ENCODE data around the gene SMG7.

SMG7 gene

DNA sequence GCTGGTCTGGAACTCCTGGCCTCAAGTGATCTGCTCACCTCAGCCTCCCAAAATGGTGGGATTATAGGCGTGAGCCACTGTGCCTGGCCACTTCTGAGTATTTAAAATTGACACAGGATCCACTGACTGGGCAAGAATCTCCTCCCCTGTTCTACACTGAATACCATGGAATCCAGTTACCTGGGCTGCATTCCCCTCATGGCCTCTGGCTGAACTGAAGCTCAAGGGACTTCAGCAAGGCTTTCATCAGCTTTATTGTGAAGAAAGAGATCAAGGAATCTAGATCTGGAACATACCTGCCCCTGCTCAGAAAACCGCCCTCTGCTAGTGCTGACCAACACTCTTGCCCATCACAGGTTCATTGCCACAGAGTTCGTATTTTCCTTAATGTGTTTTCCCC, 97.5 kb downstream of the SMG7 start:
- H3K4me3 ChIP-seq (ENCODE audit: low read length): no peak overlapping the region
- H3K18ac ChIP-seq (ENCODE audit: low read length): no peak overlapping the region
- no peaks in the 10 kb centered on the region for H3K36me3 ChIP-seq (ENCODE audit: control insufficient read depth, insufficient read depth, low read length)
- H2BK5ac ChIP-seq (ENCODE audit: low read length): no peak overlapping the region
- H3K27ac ChIP-seq (ENCODE audit: low read depth, low read length): no peak overlapping the region
- H3K79me2 ChIP-seq (ENCODE audit: control insufficient read depth, insufficient read depth, low read length): no peaks in the 10 kb centered on the region
- H3K4me2 ChIP-seq (ENCODE audit: low read length): no peak overlapping the region
- H3K27me3 ChIP-seq (ENCODE audit: insufficient read depth, low read length, poor library complexity): no peaks in the 10 kb centered on the region
- no peak overlapping the region for H2BK15ac ChIP-seq (replicated peaks; ENCODE audit: low read depth)
- DNase-seq: no peak
- H3K56ac ChIP-seq (ENCODE audit: low read length): no peak overlapping the region
- H4K8ac ChIP-seq (ENCODE audit: low read depth, low read length): no peak overlapping the region
- H3K79me1 ChIP-seq (ENCODE audit: low read length): no peaks in the 10 kb centered on the region
- no peak overlapping the region for H3K4ac ChIP-seq (ENCODE audit: low read depth, low read length)
- H3K4me1 ChIP-seq (ENCODE audit: control insufficient read depth, low read depth, low read length): no peaks in the 10 kb centered on the region
- no peak overlapping the region for H2AK5ac ChIP-seq (ENCODE audit: low read length)
- no peak overlapping the region for H3K9ac ChIP-seq (ENCODE audit: low read length)
- H2BK120ac ChIP-seq (ENCODE audit: low read depth, low read length): no peak overlapping the region
- WGBS (ENCODE audit: extremely low coverage, insufficient coverage, low lambda C conversion rate): no CpG with 5 or more reads among the region's 3 CpGs
- H3K23ac ChIP-seq (ENCODE audit: low read length): no peak overlapping the region
- no peak overlapping the region for H4K5ac ChIP-seq (ENCODE audit: low read length)

- H3K4me1 ChIP-seq (ENCODE audit: control insufficient read depth, low read depth, low read length): no peaks in the 10 kb centered on the region
- H3K79me2 ChIP-seq (ENCODE audit: control insufficient read depth, insufficient read depth, low read length): no peaks in the 10 kb centered on the region
- no peaks in the 10 kb centered on the region for H3K79me1 ChIP-seq (ENCODE audit: low read length)
- H2BK15ac ChIP-seq (replicated peaks; ENCODE audit: low read depth): no peak overlapping the region
- no peak overlapping the region for H4K8ac ChIP-seq (ENCODE audit: low read depth, low read length)
- no peak overlapping the region for H3K4me2 ChIP-seq (ENCODE audit: low read length)
- no peaks in the 10 kb centered on the region for H3K36me3 ChIP-seq (ENCODE audit: control insufficient read depth, insufficient read depth, low read length)
- no peak overlapping the region for H3K4me3 ChIP-seq (ENCODE audit: low read length)
- no peak overlapping the region for H2AK5ac ChIP-seq (ENCODE audit: low read length)
- no peak overlapping the region for H3K9ac ChIP-seq (ENCODE audit: low read length)
- no peaks in the 10 kb centered on the region for H3K27me3 ChIP-seq (ENCODE audit: insufficient read depth, low read length, poor library complexity)
- H3K27ac ChIP-seq (ENCODE audit: low read depth, low read length): no peak overlapping the region
- H3K18ac ChIP-seq (ENCODE audit: low read length): no peak overlapping the region
- H3K4ac ChIP-seq (ENCODE audit: low read depth, low read length): no peak overlapping the region
- no peak for DNase-seq
- H3K56ac ChIP-seq (ENCODE audit: low read length): no peak overlapping the region
- H4K5ac ChIP-seq (ENCODE audit: low read length): no peak overlapping the region
- H2BK5ac ChIP-seq (ENCODE audit: low read length): no peak overlapping the region
- no peak overlapping the region for H2BK120ac ChIP-seq (ENCODE audit: low read depth, low read length)
- no peak overlapping the region for H3K23ac ChIP-seq (ENCODE audit: low read length)
- WGBS (ENCODE audit: extremely low coverage, insufficient coverage, low lambda C conversion rate): no CpG with 5 or more reads among the region's 4 CpGs
Observed at GRCh38 chr1:183570451-183570850, 98.2 kb downstream of the SMG7 start.

GRCh38 chr1:183571678-183572268, 99.5 kb downstream of the SMG7 start:
- no peak overlapping the region for H4K8ac ChIP-seq (ENCODE audit: low read depth, low read length)
- no peaks in the 10 kb centered on the region for H3K79me2 ChIP-seq (ENCODE audit: control insufficient read depth, insufficient read depth, low read length)
- H3K27ac ChIP-seq (ENCODE audit: low read depth, low read length): no peak overlapping the region
- no peak overlapping the region for H3K23ac ChIP-seq (ENCODE audit: low read length)
- H3K56ac ChIP-seq (ENCODE audit: low read length): no peak overlapping the region
- no peaks in the 10 kb centered on the region for H3K27me3 ChIP-seq (ENCODE audit: insufficient read depth, low read length, poor library complexity)
- H3K18ac ChIP-seq (ENCODE audit: low read length): no peak overlapping the region
- no CpG with 5 or more reads among the region's 4 CpGs for WGBS (ENCODE audit: extremely low coverage, insufficient coverage, low lambda C conversion rate)
- H2BK15ac ChIP-seq (replicated peaks; ENCODE audit: low read depth): no peak overlapping the region
- no peak overlapping the region for H4K5ac ChIP-seq (ENCODE audit: low read length)
- no peak overlapping the region for H3K4me3 ChIP-seq (ENCODE audit: low read length)
- no peak overlapping the region for H2BK120ac ChIP-seq (ENCODE audit: low read depth, low read length)
- H3K4ac ChIP-seq (ENCODE audit: low read depth, low read length): no peak overlapping the region
- no peaks in the 10 kb centered on the region for H3K4me1 ChIP-seq (ENCODE audit: control insufficient read depth, low read depth, low read length)
- no peaks in the 10 kb centered on the region for H3K36me3 ChIP-seq (ENCODE audit: control insufficient read depth, insufficient read depth, low read length)
- H2BK5ac ChIP-seq (ENCODE audit: low read length): no peak overlapping the region
- DNase-seq: no peak
- H3K9ac ChIP-seq (ENCODE audit: low read length): no peak overlapping the region
- no peak overlapping the region for H2AK5ac ChIP-seq (ENCODE audit: low read length)
- no peak overlapping the region for H3K4me2 ChIP-seq (ENCODE audit: low read length)
- H3K79me1 ChIP-seq (ENCODE audit: low read length): no peaks in the 10 kb centered on the region

DNA sequence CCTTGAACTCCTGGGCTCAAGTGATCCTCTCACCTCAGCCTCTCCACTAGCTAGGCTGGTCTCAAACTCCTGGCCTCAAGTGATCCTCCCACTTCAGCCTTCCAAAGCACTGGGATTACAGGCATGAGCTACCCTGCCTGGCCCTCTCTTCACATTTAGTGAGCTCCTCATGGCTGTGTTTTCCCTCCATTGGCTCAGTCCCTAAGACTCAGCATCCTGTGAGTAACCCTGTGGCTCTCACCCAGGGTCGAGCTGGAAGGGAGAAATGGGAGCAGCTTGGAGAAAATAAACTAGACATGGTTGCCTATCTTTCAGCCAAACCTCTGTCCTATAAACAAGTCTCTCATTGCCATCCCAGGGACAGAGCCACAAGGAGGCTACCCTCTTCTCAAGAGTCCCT, 100.4 kb downstream of the SMG7 start:
- H3K4ac ChIP-seq (ENCODE audit: low read depth, low read length): no peak overlapping the region

GRCh38 chr1:183575606-183576005, 103.3 kb downstream of the SMG7 start:
- DNase-seq: no peak
- Histone ChIP-seq H3K79me1 (ENCODE audit: low read length) (no peaks in the 10 kb centered on the region), H3K4ac (ENCODE audit: low read depth, low read length) (no peak overlapping the region), H3K36me3 (ENCODE audit: control insufficient read depth, insufficient read depth, low read length) (no peaks in the 10 kb centered on the region), H4K8ac (ENCODE audit: low read depth, low read length) (no peak overlapping the region), H2BK15ac (replicated peaks; ENCODE audit: low read depth) (no peak overlapping the region), H3K23ac (ENCODE audit: low read length) (no peak overlapping the region), H3K56ac (ENCODE audit: low read length) (no peak overlapping the region), H3K4me2 (ENCODE audit: low read length) (no peak overlapping the region), H3K4me3 (ENCODE audit: low read length) (no peak overlapping the region), H3K18ac (ENCODE audit: low read length) (no peak overlapping the region), H2BK5ac (ENCODE audit: low read length) (no peak overlapping the region), H3K27me3 (ENCODE audit: insufficient read depth, low read length, poor library complexity) (no peaks in the 10 kb centered on the region), H3K79me2 (ENCODE audit: control insufficient read depth, insufficient read depth, low read length) (no peaks in the 10 kb centered on the region), H2BK120ac (ENCODE audit: low read depth, low read length) (no peak overlapping the region), H3K4me1 (ENCODE audit: control insufficient read depth, low read depth, low read length) (no peaks in the 10 kb centered on the region), H2AK5ac (ENCODE audit: low read length) (no peak overlapping the region), H3K27ac (ENCODE audit: low read depth, low read length) (no peak overlapping the region), H3K9ac (ENCODE audit: low read length) (no peak overlapping the region), H4K5ac (ENCODE audit: low read length) (no peak overlapping the region)
- no CpG with 5 or more reads among the region's 5 CpGs for WGBS (ENCODE audit: extremely low coverage, insufficient coverage, low lambda C conversion rate)

More for the DNA sequence above, 100.4 kb downstream of the SMG7 start:
- Histone ChIP-seq H2BK120ac (ENCODE audit: low read depth, low read length) (no peak overlapping the region), H3K4me1 (ENCODE audit: control insufficient read depth, low read depth, low read length) (no peaks in the 10 kb centered on the region), H3K79me1 (ENCODE audit: low read length) (no peaks in the 10 kb centered on the region), H2AK5ac (ENCODE audit: low read length) (no peak overlapping the region), H3K4me2 (ENCODE audit: low read length) (no peak overlapping the region), H2BK5ac (ENCODE audit: low read length) (no peak overlapping the region), H3K9ac (ENCODE audit: low read length) (no peak overlapping the region), H3K27ac (ENCODE audit: low read depth, low read length) (no peak overlapping the region), H3K23ac (ENCODE audit: low read length) (no peak overlapping the region), H3K79me2 (ENCODE audit: control insufficient read depth, insufficient read depth, low read length) (no peaks in the 10 kb centered on the region), H3K36me3 (ENCODE audit: control insufficient read depth, insufficient read depth, low read length) (no peaks in the 10 kb centered on the region), H3K18ac (ENCODE audit: low read length) (no peak overlapping the region), H4K5ac (ENCODE audit: low read length) (no peak overlapping the region), H4K8ac (ENCODE audit: low read depth, low read length) (no peak overlapping the region), H3K4me3 (ENCODE audit: low read length) (no peak overlapping the region), H3K56ac (ENCODE audit: low read length) (no peak overlapping the region), H2BK15ac (replicated peaks; ENCODE audit: low read depth) (no peak overlapping the region), H3K27me3 (ENCODE audit: insufficient read depth, low read length, poor library complexity) (no peaks in the 10 kb centered on the region)
- no CpG with 5 or more reads among the region's 1 CpG for WGBS (ENCODE audit: extremely low coverage, insufficient coverage, low lambda C conversion rate)
- DNase-seq: no peak

DNA sequence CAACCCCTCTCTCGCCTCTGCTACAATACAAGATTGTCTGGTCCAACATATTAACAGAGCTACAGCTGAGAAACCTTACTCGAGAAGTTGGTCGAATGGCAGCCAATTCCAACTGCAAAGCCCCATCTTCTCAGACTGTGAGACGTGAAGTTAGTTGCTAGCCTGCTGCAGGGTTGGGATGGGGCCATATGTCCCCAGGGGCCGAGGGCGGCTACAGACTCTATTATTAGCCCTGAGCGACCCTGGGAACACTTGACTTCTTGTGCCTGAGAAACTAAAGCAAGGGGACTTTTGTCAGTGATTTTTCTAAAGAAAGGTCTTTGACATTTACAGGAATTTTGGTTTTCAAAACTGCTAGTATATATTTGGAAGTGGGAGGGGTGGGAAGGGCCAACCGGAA, 104.2 kb downstream of the SMG7 start:
- H3K4me3 ChIP-seq (ENCODE audit: low read length): no peak overlapping the region
- no CpG with 5 or more reads among the region's 8 CpGs for WGBS (ENCODE audit: extremely low coverage, insufficient coverage, low lambda C conversion rate)
- no peak overlapping the region for H3K9ac ChIP-seq (ENCODE audit: low read length)
- no peak overlapping the region for H3K4ac ChIP-seq (ENCODE audit: low read depth, low read length)
- H3K4me1 ChIP-seq (ENCODE audit: control insufficient read depth, low read depth, low read length): no peaks in the 10 kb centered on the region
- H2AK5ac ChIP-seq (ENCODE audit: low read length): no peak overlapping the region
- no peak overlapping the region for H3K27ac ChIP-seq (ENCODE audit: low read depth, low read length)
- H3K18ac ChIP-seq (ENCODE audit: low read length): no peak overlapping the region
- no peaks in the 10 kb centered on the region for H3K36me3 ChIP-seq (ENCODE audit: control insufficient read depth, insufficient read depth, low read length)
- H2BK120ac ChIP-seq (ENCODE audit: low read depth, low read length): no peak overlapping the region
- no peak overlapping the region for H3K4me2 ChIP-seq (ENCODE audit: low read length)
- no peaks in the 10 kb centered on the region for H3K79me1 ChIP-seq (ENCODE audit: low read length)
- no peak for DNase-seq
- no peaks in the 10 kb centered on the region for H3K27me3 ChIP-seq (ENCODE audit: insufficient read depth, low read length, poor library complexity)
- no peak overlapping the region for H3K56ac ChIP-seq (ENCODE audit: low read length)
- H2BK5ac ChIP-seq (ENCODE audit: low read length): no peak overlapping the region
- no peak overlapping the region for H4K5ac ChIP-seq (ENCODE audit: low read length)
- no peak overlapping the region for H2BK15ac ChIP-seq (replicated peaks; ENCODE audit: low read depth)
- no peak overlapping the region for H4K8ac ChIP-seq (ENCODE audit: low read depth, low read length)
- no peaks in the 10 kb centered on the region for H3K79me2 ChIP-seq (ENCODE audit: control insufficient read depth, insufficient read depth, low read length)
- no peak overlapping the region for H3K23ac ChIP-seq (ENCODE audit: low read length)

Data from mesendoderm (in vitro differentiated cells).